Stimulated activated naive CD8-positive, alpha-beta T cell treated with anti-CD3 and anti-CD28 coated beads, Interleukin-15, Interleukin-2, amounts not matched to agents 100 ng/mL and 50 ng/mL, for 24 hours (primary cell): ENCODE results near the gene TMEM132D.

Source experiments
- H3K27ac Mint-ChIP-seq: one replicate; pipeline ENCODE4 v1.8.0; 2021; ENCODE audit warnings: mild to moderate bottlenecking, mixed read lengths
- H3K27me3 Mint-ChIP-seq: one replicate; pipeline ENCODE4 v1.8.0; 2021; ENCODE audit warnings: mixed read lengths
- H3K36me3 Mint-ChIP-seq: one replicate; pipeline ENCODE4 v1.8.0; 2021; ENCODE audit warnings: low read depth, mixed read lengths
- H3K4me1 Mint-ChIP-seq: one replicate; pipeline ENCODE4 v1.8.0; 2021; ENCODE audit warnings: low read depth, mixed read lengths
- H3K4me3 Mint-ChIP-seq: one replicate; pipeline ENCODE4 v1.8.0; 2021; ENCODE audit warnings: mild to moderate bottlenecking, mixed read lengths
- H3K9me3 Mint-ChIP-seq: one replicate; pipeline ENCODE4 v1.8.0; 2021; ENCODE audit warnings: mixed read lengths

TMEM132D gene

GRCh38 chr12:129162805-129163204 lies 741.0 kb downstream of the TMEM132D start:
- peaks cover 15% of the 10 kb centered on the region for H3K9me3 Mint-ChIP-seq
- no peaks in the 10 kb centered on the region for H3K27me3 Mint-ChIP-seq
- no peak overlapping the region for H3K4me3 Mint-ChIP-seq
- no peak overlapping the region for H3K27ac Mint-ChIP-seq
- H3K4me1 Mint-ChIP-seq, result no peaks in the 10 kb centered on the region
- H3K36me3 Mint-ChIP-seq, result no peaks in the 10 kb centered on the region

GRCh38 chr12:129161511-129161910 lies 742.3 kb downstream of the TMEM132D start:
- Mint-ChIP-seq H3K4me3 (no peak overlapping the region), H3K4me1 (no peaks in the 10 kb centered on the region), H3K27ac (no peak overlapping the region), H3K9me3 (peaks cover 16% of the 10 kb centered on the region), H3K27me3 (no peaks in the 10 kb centered on the region), H3K36me3 (no peaks in the 10 kb centered on the region)

- Mint-ChIP-seq H3K27me3 (no peaks in the 10 kb centered on the region), H3K9me3 (peaks cover 16% of the 10 kb centered on the region), H3K27ac (no peak overlapping the region), H3K4me3 (no peak overlapping the region), H3K36me3 (no peaks in the 10 kb centered on the region), H3K4me1 (no peaks in the 10 kb centered on the region)
Measured at GRCh38 chr12:129160282-129160681, 743.5 kb downstream of the TMEM132D start.

GRCh38 chr12:129152351-129153104 lies 751.3 kb downstream of the TMEM132D start:
- Mint-ChIP-seq H3K4me3 (no peak overlapping the region), H3K9me3 (peaks cover 4% of the 10 kb centered on the region), H3K27ac (no peak overlapping the region), H3K36me3 (no peaks in the 10 kb centered on the region), H3K27me3 (no peaks in the 10 kb centered on the region), H3K4me1 (no peaks in the 10 kb centered on the region)

- H3K9me3 Mint-ChIP-seq, result peaks cover 4% of the 10 kb centered on the region
- H3K27me3 Mint-ChIP-seq, result no peaks in the 10 kb centered on the region
- H3K4me3 Mint-ChIP-seq, result no peak overlapping the region
- no peaks in the 10 kb centered on the region for H3K36me3 Mint-ChIP-seq
- no peaks in the 10 kb centered on the region for H3K4me1 Mint-ChIP-seq
- no peak overlapping the region for H3K27ac Mint-ChIP-seq
Measured at GRCh38 chr12:129150721-129151120, 753.1 kb downstream of the TMEM132D start.

GRCh38 chr12:129145381-129145780 lies 758.4 kb downstream of the TMEM132D start:
- Mint-ChIP-seq H3K4me1 (no peaks in the 10 kb centered on the region), H3K4me3 (no peak overlapping the region), H3K9me3 (peaks cover 4% of the 10 kb centered on the region), H3K36me3 (no peaks in the 10 kb centered on the region), H3K27me3 (no peaks in the 10 kb centered on the region), H3K27ac (no peak overlapping the region)

GRCh38 chr12:129138776-129139175 lies 765.0 kb downstream of the TMEM132D start:
- no peaks in the 10 kb centered on the region for H3K27me3 Mint-ChIP-seq

GRCh38 chr12:129136694-129137325 lies 767.0 kb downstream of the TMEM132D start:
- H3K27ac Mint-ChIP-seq, result no peak overlapping the region
- H3K9me3 Mint-ChIP-seq, result peaks cover 3% of the 10 kb centered on the region
- H3K4me1 Mint-ChIP-seq, result no peaks in the 10 kb centered on the region
- no peaks in the 10 kb centered on the region for H3K27me3 Mint-ChIP-seq
- no peak overlapping the region for H3K4me3 Mint-ChIP-seq
- no peaks in the 10 kb centered on the region for H3K36me3 Mint-ChIP-seq

More at GRCh38 chr12:129138776-129139175, 765.0 kb downstream of the TMEM132D start:
- H3K4me1 Mint-ChIP-seq, result no peaks in the 10 kb centered on the region
- no peaks in the 10 kb centered on the region for H3K9me3 Mint-ChIP-seq
- no peak overlapping the region for H3K4me3 Mint-ChIP-seq
- no peaks in the 10 kb centered on the region for H3K36me3 Mint-ChIP-seq
- no peak overlapping the region for H3K27ac Mint-ChIP-seq

GRCh38 chr12:129127771-129128170 lies 776.1 kb downstream of the TMEM132D start:
- H3K36me3 Mint-ChIP-seq, result no peaks in the 10 kb centered on the region
- H3K4me1 Mint-ChIP-seq, result no peaks in the 10 kb centered on the region
- peaks cover 10% of the 10 kb centered on the region for H3K9me3 Mint-ChIP-seq
- H3K27me3 Mint-ChIP-seq, result no peaks in the 10 kb centered on the region
- H3K27ac Mint-ChIP-seq, result no peak overlapping the region
- H3K4me3 Mint-ChIP-seq, result no peak overlapping the region

GRCh38 chr12:129127211-129127610 lies 776.6 kb downstream of the TMEM132D start:
- Mint-ChIP-seq H3K36me3 (no peaks in the 10 kb centered on the region), H3K27me3 (no peaks in the 10 kb centered on the region), H3K4me1 (no peaks in the 10 kb centered on the region), H3K27ac (no peak overlapping the region), H3K9me3 (peaks cover 10% of the 10 kb centered on the region), H3K4me3 (no peak overlapping the region)

GRCh38 chr12:129119537-129119936 lies 784.3 kb downstream of the TMEM132D start:
- no peak overlapping the region for H3K4me3 Mint-ChIP-seq
- no peaks in the 10 kb centered on the region for H3K27me3 Mint-ChIP-seq
- H3K9me3 Mint-ChIP-seq, result peaks cover 8% of the 10 kb centered on the region
- H3K4me1 Mint-ChIP-seq, result no peaks in the 10 kb centered on the region
- H3K27ac Mint-ChIP-seq, result no peak overlapping the region
- H3K36me3 Mint-ChIP-seq, result no peaks in the 10 kb centered on the region

- Mint-ChIP-seq H3K9me3 (peaks cover 5% of the 10 kb centered on the region), H3K4me1 (no peaks in the 10 kb centered on the region), H3K27ac (no peak overlapping the region), H3K4me3 (no peak overlapping the region), H3K27me3 (no peaks in the 10 kb centered on the region), H3K36me3 (no peaks in the 10 kb centered on the region)
Measured at GRCh38 chr12:129115558-129115957, 788.3 kb downstream of the TMEM132D start.

- no peaks in the 10 kb centered on the region for H3K36me3 Mint-ChIP-seq
- no peaks in the 10 kb centered on the region for H3K4me1 Mint-ChIP-seq
- no peak overlapping the region for H3K27ac Mint-ChIP-seq
- peaks cover 12% of the 10 kb centered on the region for H3K9me3 Mint-ChIP-seq
- no peaks in the 10 kb centered on the region for H3K27me3 Mint-ChIP-seq
- H3K4me3 Mint-ChIP-seq, result no peak overlapping the region
Measured at GRCh38 chr12:129110575-129110974, 793.2 kb downstream of the TMEM132D start.

- Mint-ChIP-seq H3K4me1 (no peaks in the 10 kb centered on the region), H3K9me3 (peaks cover 7% of the 10 kb centered on the region), H3K27ac (no peak overlapping the region), H3K36me3 (no peaks in the 10 kb centered on the region), H3K27me3 (no peaks in the 10 kb centered on the region), H3K4me3 (no peak overlapping the region)
Measured at GRCh38 chr12:129109174-129110001, 794.4 kb downstream of the TMEM132D start.

GRCh38 chr12:129106772-129107171 lies 797.1 kb downstream of the TMEM132D start:
- H3K27me3 Mint-ChIP-seq, result no peaks in the 10 kb centered on the region
- H3K4me3 Mint-ChIP-seq, result no peak overlapping the region
- peaks cover 6% of the 10 kb centered on the region for H3K9me3 Mint-ChIP-seq
- H3K36me3 Mint-ChIP-seq, result no peaks in the 10 kb centered on the region
- H3K27ac Mint-ChIP-seq, result no peak overlapping the region
- no peaks in the 10 kb centered on the region for H3K4me1 Mint-ChIP-seq
